HG02938 (cell line): ENCODE results near the gene C12orf57.

Source experiments
- ATAC-seq: cut with Tn5 transposase; IDR thresholded peaks from one replicate; pipeline ENCODE4 v1.9.1; 2021; ENCODE audit warnings: mild to moderate bottlenecking, moderate library complexity; ENCODE audit not compliant: unreplicated experiment

Gene C12orf57

GRCh38 chr12:6987956-6988553 is 44.2 kb downstream of the C12orf57 start:
- ATAC-seq: no peak
